ENCODE measurements around the gene LRRC25. TPM values are rescaled to one million over a fixed set of nuclear protein-coding genes. Genes with fewer than 3 reads are reported as not detected.
A peak's percentile ranks its signal among the peaks of the same experiment; 100 is the strongest.

LRRC25 gene
- total RNA-seq, 1 donor from 2014 or later = not detected

- peaks cover 43% of the 10 kb centered on the region for H3K4me1 Mint-ChIP-seq (ENCODE audit: unreplicated experiment)
- TF ChIP-seq CTCF (IDR thresholded peaks at IDR 0.05) = no peak
- no peak overlapping the region for H3K27ac Mint-ChIP-seq (ENCODE audit: unreplicated experiment)
- no peaks in the 10 kb centered on the region for H3K9me3 Mint-ChIP-seq (ENCODE audit: unreplicated experiment)
- H3K36me3 Mint-ChIP-seq (ENCODE audit: unreplicated experiment) = no peaks in the 10 kb centered on the region
- no peak for DNase-seq (ENCODE audit: extremely low spot score, unreplicated experiment)
- H3K4me3 Mint-ChIP-seq (ENCODE audit: unreplicated experiment) = no peak overlapping the region
- no peaks in the 10 kb centered on the region for H3K27me3 Mint-ChIP-seq (ENCODE audit: unreplicated experiment)
These were observed 37.9 kb upstream of the LRRC25 start for GRCh38 chr19:18435178-18435841.

- H3K27ac Mint-ChIP-seq (ENCODE audit: unreplicated experiment) = peak overlapping the region; percentile 44
- peaks cover 40% of the 10 kb centered on the region for H3K4me1 Mint-ChIP-seq (ENCODE audit: unreplicated experiment)
- H3K9me3 Mint-ChIP-seq (ENCODE audit: unreplicated experiment) = no peaks in the 10 kb centered on the region
- no peaks in the 10 kb centered on the region for H3K36me3 Mint-ChIP-seq (ENCODE audit: unreplicated experiment)
- no peak for TF ChIP-seq CTCF (IDR thresholded peaks at IDR 0.05)
- no peak for DNase-seq (ENCODE audit: extremely low spot score, unreplicated experiment)
- H3K27me3 Mint-ChIP-seq (ENCODE audit: unreplicated experiment) = no peaks in the 10 kb centered on the region
- H3K4me3 Mint-ChIP-seq (ENCODE audit: unreplicated experiment) = peak overlapping the region; percentile 62
These were observed 37.2 kb upstream of the LRRC25 start for GRCh38 chr19:18434411-18435175.

- Mint-ChIP-seq H3K4me1 (ENCODE audit: unreplicated experiment) (peaks cover 35% of the 10 kb centered on the region), H3K4me3 (ENCODE audit: unreplicated experiment) (peak overlapping the region; percentile 62), H3K27ac (ENCODE audit: unreplicated experiment) (peak overlapping the region; percentile 44), H3K36me3 (ENCODE audit: unreplicated experiment) (no peaks in the 10 kb centered on the region), H3K27me3 (ENCODE audit: unreplicated experiment) (no peaks in the 10 kb centered on the region), H3K9me3 (ENCODE audit: unreplicated experiment) (no peaks in the 10 kb centered on the region)
- TF ChIP-seq CTCF (IDR thresholded peaks at IDR 0.05) = no peak
- DNase-seq (ENCODE audit: extremely low spot score, unreplicated experiment) = no peak
These were observed 36.4 kb upstream of the LRRC25 start for GRCh38 chr19:18433735-18434398.

GRCh38 chr19:18433015-18433691 lies 35.7 kb upstream of the LRRC25 start:
- no peak overlapping the region for H3K27ac Mint-ChIP-seq (ENCODE audit: unreplicated experiment)
- no peak overlapping the region for H3K4me3 Mint-ChIP-seq (ENCODE audit: unreplicated experiment)
- H3K27me3 Mint-ChIP-seq (ENCODE audit: unreplicated experiment) = no peaks in the 10 kb centered on the region
- DNase-seq (ENCODE audit: extremely low spot score, unreplicated experiment) = no peak
- no peaks in the 10 kb centered on the region for H3K36me3 Mint-ChIP-seq (ENCODE audit: unreplicated experiment)
- no peaks in the 10 kb centered on the region for H3K9me3 Mint-ChIP-seq (ENCODE audit: unreplicated experiment)
- peaks cover 31% of the 10 kb centered on the region for H3K4me1 Mint-ChIP-seq (ENCODE audit: unreplicated experiment)
- TF ChIP-seq CTCF (IDR thresholded peaks at IDR 0.05) = no peak
